Fibroblast of the aortic adventitia (primary cell): ENCODE measurements around the gene TMIE. TPM values are rescaled to one million over a fixed set of nuclear protein-coding genes. Genes with fewer than 3 reads are reported as not detected.

Experiments
- DNase-seq: peaks from one replicate; pipeline ENCODE4 v3.0.0-alpha.2; 2010; ENCODE audit warnings: low read depth
- H3K4me3 ChIP-seq: 2 replicates; pipeline ENCODE4 v1.5.1; 2011; ENCODE audit warnings: low read depth, mild to moderate bottlenecking, control low read depth, low read length, moderate library complexity
- total RNA-seq: library from RNA; depleted of rRNA; stranded (reverse); fragments of >200 nt; gene quantifications from 2 replicates; pipeline ENCODE4 v1.2.3, GENCODE V29; 2012; ENCODE audit warnings: low replicate concordance
- TF ChIP-seq, protein P1 (sequence below): IDR thresholded peaks from 2 replicates; pipeline ENCODE4 v1.5.1; 2011; ENCODE audit warnings: mild to moderate bottlenecking, low read length, control low read depth, inconsistent platforms; ENCODE audit not compliant: insufficient read depth

The TMIE gene
- total RNA-seq, 1 donor, result not detected

DNA sequence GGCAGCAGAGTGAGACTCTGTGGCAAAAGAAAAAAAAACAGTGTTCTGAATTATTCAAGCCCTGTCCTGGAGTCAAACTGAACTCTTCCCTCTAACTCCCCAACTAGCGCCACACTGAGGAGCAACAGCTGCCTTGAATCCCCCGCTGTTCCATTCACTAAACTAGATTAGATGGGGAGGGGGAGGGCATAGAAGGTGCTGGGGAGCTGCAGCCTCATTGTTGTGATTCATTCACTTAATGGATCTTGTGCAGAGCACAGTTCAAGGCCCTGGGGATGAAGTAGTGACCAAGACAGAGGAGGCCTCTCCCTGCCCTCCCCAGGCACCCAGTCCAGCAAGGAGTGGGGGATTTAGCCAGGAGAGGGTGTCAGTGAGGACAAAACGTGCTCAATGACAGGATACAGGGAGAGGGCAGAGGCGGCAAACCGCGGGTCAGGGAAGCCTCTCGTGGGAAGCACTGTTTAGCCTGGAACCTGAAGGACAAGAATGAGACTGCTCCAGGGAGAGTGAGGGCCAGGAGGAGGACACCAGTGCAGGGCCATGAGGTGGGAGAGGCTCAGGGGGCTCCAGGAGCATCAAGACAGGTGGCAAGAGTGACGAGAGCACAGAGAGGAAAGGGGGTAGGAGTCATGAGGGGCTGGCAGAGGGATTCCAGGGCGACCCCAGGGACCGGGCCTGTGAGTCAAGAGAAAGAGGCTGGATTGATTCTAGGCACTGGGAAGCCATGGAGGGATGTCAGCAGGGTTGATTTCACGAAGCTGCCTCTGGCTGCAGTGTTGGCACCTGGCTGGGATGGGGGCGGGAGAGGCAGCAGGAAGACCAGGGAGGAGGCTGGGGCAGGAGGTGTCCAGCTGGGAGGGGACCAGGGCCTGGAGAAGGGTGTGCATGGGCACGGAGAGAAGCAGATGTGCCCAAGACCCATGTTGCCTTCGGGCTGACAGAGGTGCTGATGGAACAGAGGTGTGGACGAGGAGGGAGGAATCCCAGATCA lies 39.1 kb upstream of the TMIE start:
- no peak overlapping the region for H3K4me3 ChIP-seq
- DNase-seq, result no peak

DNA sequence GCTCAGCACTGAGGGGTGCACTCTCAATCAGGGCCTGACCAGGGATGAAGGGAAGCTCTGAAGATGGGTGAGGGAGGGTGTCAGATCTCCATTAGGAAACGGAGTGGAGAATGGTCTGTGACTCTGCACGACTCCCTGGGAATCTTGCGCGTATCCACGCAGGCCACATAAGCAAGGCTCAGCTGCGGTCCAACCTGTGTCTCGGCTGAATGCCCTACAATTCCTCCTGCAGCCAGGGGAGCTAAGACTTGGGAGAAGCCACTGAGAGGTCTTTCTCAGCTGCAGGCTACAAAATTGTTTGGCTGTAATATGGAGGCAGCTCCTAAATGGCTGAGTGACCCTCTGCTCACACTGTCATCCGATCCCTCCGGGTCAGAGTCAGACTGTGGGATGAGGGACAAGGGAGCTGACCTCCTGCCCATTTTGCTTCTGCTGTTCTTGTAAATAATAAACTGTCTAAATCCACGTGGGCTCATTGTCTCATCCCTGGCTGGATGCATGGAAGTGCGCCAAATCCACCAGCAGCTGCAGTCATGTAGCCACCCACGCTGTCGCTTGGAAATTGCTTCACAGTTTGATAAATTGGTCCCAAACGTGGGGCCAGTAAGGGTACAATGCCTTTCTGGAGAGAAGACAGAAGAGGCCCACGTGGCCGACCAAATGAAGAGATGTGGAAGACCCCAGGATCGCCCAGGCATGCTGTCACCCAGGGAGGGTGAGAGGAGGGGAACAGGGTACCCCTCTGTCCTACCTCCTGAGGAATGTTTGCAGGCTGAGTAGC lies 38.2 kb upstream of the TMIE start:
- TF ChIP-seq, protein P1, sequence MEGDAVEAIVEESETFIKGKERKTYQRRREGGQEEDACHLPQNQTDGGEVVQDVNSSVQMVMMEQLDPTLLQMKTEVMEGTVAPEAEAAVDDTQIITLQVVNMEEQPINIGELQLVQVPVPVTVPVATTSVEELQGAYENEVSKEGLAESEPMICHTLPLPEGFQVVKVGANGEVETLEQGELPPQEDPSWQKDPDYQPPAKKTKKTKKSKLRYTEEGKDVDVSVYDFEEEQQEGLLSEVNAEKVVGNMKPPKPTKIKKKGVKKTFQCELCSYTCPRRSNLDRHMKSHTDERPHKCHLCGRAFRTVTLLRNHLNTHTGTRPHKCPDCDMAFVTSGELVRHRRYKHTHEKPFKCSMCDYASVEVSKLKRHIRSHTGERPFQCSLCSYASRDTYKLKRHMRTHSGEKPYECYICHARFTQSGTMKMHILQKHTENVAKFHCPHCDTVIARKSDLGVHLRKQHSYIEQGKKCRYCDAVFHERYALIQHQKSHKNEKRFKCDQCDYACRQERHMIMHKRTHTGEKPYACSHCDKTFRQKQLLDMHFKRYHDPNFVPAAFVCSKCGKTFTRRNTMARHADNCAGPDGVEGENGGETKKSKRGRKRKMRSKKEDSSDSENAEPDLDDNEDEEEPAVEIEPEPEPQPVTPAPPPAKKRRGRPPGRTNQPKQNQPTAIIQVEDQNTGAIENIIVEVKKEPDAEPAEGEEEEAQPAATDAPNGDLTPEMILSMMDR, result no peak
- peak; percentile 27 for DNase-seq
- H3K4me3 ChIP-seq, result no peak overlapping the region

More for the DNA sequence above, 39.1 kb upstream of the TMIE start:
- TF ChIP-seq, protein P1, result no peak

DNA sequence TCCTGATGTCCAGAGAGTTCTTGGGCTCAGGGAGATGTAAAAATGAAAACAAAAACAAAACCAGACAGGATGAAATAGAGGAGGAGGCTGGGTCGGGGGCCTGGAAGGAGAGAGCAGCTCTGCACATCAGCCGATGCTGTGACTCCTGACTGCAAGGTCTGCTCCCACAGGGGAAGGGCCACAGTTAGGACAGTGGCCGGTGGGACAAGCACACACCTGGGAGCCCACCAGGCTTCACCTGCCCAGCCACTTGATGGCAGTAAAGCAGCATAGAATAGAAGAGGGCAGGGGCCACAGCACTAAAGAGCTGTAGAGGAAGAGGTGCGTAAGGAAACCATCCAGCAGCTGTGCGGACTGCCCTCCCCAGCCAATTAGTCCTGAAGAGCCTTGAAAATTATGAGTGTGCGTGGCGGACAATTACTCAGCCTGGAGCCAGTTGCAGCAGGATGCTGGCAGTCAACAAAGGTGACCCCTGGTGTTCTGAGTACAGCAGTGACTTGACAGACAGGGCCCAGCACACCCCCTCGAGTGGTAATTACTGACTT lies 37.5 kb upstream of the TMIE start:
- TF ChIP-seq, protein P1, result no peak
- H3K4me3 ChIP-seq, result no peak overlapping the region
- DNase-seq, result no peak

DNA sequence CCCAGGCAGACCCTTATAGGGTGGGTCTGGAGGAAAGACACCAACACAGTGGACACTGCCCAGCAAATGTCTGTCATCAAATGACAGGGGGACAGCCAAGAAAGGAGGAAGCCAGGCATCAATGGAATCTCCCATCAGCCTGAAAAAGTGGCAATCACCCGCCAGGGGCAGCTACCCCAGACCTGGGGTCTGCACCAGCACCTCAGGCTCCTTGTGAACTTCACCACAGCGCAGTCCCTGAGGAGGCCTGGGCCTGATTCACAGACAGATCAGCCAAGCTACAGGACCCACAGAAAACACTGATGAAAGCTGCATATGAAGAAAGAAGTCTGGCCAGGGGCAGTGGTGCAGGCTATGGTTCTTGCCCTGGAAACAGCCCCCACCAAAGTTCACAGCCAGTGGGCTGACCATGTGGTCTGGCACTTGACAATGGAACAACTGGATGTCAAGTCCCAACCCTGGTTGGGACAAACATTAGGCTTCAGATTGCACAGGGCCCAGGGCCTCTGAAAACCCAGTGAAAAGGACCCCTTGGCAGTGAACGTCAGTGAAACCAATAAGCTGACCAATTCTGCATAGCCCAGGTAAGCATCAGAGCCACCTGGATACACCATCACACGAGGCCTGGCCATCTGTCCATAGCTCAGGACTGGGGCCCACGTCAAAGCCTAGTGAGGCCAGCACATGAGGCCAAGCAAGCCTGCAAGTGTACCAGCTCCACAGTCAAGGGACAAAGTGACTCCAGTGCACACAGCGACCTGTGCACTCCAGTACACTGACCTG lies 36.8 kb upstream of the TMIE start:
- H3K4me3 ChIP-seq, result no peak overlapping the region
- TF ChIP-seq, protein P1, result no peak
- no peak for DNase-seq

DNA sequence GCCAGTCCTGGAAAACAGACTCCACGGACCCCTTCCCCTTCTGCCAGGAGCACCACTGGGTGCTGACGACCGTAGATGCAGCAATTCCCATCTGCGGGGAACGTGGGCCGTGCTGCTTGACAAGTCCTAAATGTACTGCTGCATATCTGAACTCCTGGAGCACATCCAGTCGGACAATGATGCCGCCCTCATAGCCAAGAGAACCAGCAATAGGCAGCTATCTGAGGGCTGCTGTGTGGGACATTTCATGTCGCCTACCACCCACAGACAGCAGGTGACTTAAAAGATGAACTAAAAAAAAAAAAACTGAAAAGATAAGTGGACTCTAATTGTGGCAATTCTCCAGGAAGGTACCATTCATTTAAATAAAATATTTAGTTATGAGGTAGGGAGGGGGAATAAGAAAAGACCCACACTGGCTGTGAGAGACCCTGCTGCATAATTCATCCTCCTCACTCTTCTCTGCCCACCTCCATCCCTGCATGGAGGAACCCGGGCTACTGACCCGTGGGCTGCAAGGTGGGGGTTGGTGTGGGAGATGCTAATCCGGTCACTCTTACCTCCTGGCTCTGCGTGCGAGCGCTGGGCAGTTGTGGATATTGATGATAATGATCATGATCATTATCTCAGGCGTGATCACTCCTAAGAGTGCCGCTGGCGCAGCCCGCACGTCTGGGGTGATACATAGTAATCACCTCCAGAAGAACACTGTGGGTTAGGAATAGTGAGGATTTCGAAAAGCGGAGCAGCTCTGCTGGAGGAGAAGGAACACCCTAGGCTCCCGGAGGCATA lies 36.0 kb upstream of the TMIE start:
- no peak for DNase-seq
- TF ChIP-seq, protein P1, result no peak
- H3K4me3 ChIP-seq, result no peak overlapping the region
